GM19193 (cell line): ENCODE results near the gene STK24.

Experiments
- POLR2A ChIP-seq: IDR thresholded peaks from 4 replicates; pipeline ENCODE4 v1.6.1; 2011; ENCODE audit not compliant: insufficient read depth, insufficient read length; ENCODE audit errors: extremely low read depth

Gene STK24

DNA sequence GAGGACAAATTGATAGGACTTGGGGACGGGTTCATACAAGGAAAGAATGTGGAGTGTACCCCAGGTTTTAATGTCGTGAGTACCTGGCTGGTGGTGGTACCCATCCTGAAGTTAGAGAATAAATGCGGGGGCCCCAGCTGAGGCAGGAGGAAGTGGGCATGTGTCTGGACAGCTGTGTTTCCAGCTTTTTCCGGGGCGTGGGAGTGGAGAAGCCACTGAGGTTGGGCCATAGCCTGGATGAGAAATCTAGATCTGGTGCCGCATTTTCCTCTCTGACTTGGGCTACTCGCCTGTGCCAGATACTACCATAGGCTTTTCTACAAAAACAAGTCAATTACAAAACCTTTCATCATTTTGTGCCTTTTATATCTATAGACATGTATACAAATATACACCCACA lies 147.4 kb downstream of the STK24 start:
- TF ChIP-seq POLR2A: no peak

DNA sequence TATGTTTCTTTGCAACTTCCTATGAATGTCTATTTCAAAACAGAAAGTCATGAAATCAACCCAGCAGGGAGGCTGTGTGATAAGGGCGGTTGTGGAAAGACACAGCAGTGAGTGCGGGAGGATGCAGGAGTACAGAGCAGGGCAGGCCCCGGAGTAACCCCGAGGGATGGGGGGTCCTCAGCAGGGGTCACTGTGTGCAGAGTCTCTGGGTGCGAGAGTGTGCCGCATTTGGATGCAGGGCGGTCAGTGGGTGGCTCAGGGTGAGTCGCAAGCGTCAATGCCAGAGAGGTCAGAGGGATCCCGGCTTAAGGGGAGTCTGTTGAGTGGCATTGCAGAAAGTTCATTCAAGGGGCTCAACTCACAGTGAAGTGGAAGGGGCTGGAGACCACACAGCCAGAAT lies 147.8 kb downstream of the STK24 start:
- TF ChIP-seq POLR2A: no peak

DNA sequence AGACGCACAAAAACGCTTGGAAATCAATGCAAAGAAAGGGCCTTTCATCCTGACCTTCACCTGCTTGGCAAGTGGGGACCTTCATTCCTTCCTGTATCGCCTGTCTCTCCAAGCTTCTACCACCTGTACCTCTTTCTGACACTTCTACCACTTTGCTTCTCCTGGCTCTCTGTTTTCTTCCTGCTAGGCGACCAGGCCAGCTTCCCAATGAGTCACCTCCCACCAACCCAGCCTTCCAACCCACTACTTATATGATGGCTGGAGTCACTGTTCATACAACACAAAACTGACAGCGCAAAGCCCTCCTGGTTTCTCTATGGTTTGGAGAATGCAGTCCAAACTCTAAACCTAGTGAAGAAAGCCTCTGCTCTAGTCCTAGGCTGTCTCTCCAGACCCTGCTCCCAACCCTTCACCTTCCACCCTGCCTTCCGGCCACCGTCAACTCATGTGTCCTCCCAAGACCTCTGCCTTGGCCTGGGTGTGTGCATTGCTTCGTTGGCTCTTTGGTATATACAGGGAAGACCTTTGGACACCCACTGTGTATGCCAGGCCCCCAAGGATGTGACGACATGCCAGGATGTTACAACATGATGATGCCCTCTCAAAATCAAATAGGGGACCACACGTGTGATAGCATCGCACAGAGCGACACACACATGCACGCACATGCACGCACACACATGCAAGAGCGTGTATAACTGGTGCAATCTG lies 148.5 kb downstream of the STK24 start:
- TF ChIP-seq POLR2A: no peak

DNA sequence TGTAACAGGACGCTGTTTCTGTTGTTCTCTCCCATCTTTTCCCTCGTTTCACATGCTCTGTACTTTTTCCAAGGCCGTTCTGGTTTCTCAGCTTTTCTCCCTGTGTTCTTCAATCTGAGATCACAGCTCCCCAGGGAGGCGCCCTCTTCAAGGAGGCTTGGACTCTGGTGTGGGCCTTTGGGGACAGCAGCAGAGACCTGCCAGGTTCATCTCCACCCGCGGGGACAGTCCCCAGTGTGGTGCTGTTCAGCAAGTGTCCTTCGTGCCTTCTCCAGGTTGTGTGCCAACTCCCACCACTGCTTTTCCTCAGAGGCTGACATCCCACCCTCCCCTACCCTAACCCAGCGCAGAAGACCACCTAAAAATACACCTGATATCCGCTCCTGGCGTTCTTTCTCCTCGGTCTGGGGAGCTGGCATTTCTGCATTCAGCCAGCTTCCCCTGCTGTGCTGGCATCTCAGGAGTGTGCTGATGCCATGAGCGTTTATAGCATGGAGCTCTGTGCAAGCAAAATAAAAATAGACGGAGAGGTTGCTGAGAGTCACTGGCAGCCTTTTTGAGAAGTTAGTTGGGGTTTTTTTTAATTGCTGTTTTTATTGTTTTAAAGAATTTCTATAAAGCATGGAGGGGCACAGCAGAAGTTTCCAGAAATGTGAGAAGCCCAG lies 149.4 kb downstream of the STK24 start:
- no peak for TF ChIP-seq POLR2A

GRCh38 chr13:98423417-98423816 lies 153.5 kb downstream of the STK24 start:
- TF ChIP-seq POLR2A: no peak

DNA sequence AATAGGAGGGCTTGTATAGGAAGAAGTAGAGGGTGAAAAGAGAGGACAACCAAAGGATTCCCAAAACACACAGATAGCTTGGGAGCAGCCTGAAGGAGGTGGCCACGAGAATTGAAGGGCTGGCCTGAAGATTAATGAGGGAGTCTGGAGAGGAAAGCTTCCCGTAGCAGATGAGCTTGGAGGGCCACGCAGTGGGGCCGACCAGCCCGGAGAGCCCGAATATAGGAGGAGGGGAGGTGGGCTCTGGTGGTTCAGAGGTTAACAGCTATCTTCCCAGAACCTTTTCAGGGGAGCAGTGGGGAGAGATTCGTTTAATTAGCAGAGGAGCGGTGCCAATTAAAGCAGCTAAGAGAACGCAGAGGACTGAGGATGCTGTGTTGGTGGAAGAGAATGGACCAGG lies 154.9 kb downstream of the STK24 start:
- no peak for TF ChIP-seq POLR2A

DNA sequence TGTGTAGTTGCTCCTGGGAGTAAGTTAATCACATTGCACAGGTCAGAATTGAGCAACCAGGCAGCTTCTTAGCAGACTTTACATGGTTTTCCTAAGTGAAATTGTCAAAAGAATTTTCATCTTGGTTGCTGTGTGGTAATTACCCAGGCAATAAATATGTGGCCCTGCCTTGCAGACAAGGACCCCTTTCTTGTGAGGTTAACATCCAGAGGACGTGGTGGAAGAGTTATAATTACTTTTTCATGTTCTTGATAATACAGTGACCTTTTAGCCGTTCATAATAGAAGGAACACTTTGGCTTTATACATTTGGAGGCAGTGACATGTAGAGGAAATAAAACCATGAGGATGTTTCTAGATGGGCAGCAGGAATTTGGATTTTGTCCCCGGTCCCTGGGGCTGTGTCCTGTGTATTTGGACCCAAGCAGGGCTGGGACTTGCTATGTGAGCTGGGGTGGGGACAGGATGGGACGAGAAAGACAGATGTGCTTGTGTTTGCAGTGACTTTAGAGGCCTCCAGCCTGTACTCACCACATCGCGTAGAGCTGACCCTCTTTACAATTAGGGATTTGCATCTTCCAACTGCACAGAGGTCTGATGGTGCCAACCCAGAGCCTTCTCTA lies 156.2 kb downstream of the STK24 start:
- no peak for TF ChIP-seq POLR2A

DNA sequence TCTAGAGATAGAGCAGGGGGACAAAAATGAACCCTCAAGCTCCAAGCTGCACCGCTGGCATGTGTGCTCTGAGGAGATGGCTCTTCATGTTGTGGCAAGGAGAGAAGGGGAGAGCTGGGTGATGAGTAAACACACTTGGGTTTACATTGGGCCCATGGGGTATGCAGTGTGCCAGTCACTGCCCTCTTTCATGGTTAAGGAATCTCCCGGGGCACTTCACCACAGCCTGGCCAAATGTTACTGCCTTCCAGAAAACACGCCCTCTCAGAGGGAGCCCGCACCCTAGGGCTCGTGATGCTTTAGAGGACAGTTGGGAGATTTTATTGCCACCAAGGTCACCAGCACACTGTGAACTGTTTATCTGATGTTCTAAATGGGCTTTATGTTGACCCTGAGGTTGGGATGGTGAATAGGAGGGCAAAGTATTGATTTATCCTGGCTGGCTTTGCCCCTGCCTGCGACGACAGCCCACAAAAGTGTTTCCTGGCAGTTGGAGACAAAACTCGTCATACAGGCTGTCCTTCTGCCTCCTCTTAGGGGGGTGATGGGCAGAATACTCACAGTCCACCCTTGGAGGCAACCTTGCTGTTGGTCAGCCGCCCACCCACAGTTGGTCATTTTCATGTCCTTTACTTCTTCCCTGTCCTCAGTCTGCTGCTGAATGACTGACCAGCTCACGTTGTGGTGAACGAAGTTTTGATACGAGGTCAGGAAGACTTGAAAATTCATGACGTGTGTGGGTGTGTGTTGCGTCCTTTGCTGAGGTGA lies 156.9 kb downstream of the STK24 start:
- no peak for TF ChIP-seq POLR2A

- no peak for TF ChIP-seq POLR2A
Observed at GRCh38 chr13:98416408-98416807, 160.5 kb downstream of the STK24 start.

GRCh38 chr13:98415326-98416070 lies 161.4 kb downstream of the STK24 start:
- no peak for TF ChIP-seq POLR2A

DNA sequence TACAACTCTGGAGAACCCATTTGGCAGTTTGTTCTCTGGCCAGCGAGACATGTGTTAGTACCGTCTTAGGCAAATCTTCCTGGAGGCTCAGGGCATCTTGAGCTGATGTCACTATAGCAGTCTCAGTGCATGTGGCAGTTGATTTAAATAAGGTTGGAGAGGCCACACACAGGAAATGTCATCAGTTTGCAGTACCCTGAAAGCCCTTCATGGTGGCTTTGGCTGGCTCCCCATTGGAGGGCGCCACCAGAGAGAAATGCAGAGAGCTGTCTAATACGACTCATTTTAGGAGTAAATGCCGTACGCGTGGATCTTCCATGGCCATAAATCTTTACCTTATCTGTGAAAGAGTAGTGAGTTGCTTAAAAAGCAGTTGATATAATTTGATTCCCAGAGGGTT lies 163.1 kb downstream of the STK24 start:
- TF ChIP-seq POLR2A: no peak

- TF ChIP-seq POLR2A: no peak
Observed at GRCh38 chr13:98411617-98412265, 165.2 kb downstream of the STK24 start.

- TF ChIP-seq POLR2A: no peak
Observed at GRCh38 chr13:98411013-98411412, 165.9 kb downstream of the STK24 start.

GRCh38 chr13:98410612-98411011 lies 166.3 kb downstream of the STK24 start:
- no peak for TF ChIP-seq POLR2A
